Fibroblast of lung (primary cell): Measurements from ENCODE around the gene HSF2BP.

Experiments
- CTCF ChIP-seq, 2 donors: IDR thresholded peaks in 1 of 2; conservative IDR thresholded peaks in 1 of 2; 1 replicate in 1 of 2; 2 replicates in 1 of 2; pipeline ENCODE4 v1.5.1; 2011 to 2012; ENCODE audit warnings: low read length in 2 of 2, control low read depth in 1 of 2, inconsistent platforms in 1 of 2, low read depth in 1 of 2, mild to moderate bottlenecking in 1 of 2
- EZH2 ChIP-seq: IDR thresholded peaks from 2 replicates; pipeline ENCODE4 v1.5.1; 2012; ENCODE audit warnings: low read length, control low read depth, mild to moderate bottlenecking; ENCODE audit errors: missing control alignments

GRCh38 chr21:43653626-43654025 lies 5.7 kb downstream of the HSF2BP start:
- TF ChIP-seq CTCF (conservative IDR thresholded peaks at IDR 0.05 in 1 of 2, IDR thresholded peaks at IDR 0.05 in 1 of 2; ENCODE audit: low read depth in 1 of 2, low read length in 2 of 2), result no peak
- TF ChIP-seq EZH2, result no peak
